Lower leg skin (tissue), 3 donors: ENCODE results near the gene MOXD1.

Experiments
- POLR2A ChIP-seq, 2 donors: fragments of 450-650 bp; IDR thresholded peaks; one replicate each; pipeline ENCODE4 v1.6.1; 2016 to 2017; ENCODE audit warnings: antibody characterized with exemption in 2 of 2, mild to moderate bottlenecking in 1 of 2, moderate library complexity in 1 of 2
- TF ChIP-seq, protein P1 (sequence below), 3 donors: fragments of 450-650 bp; IDR thresholded peaks; one replicate each; pipeline ENCODE4 v1.5.1; 2016; ENCODE audit warnings: antibody characterized with exemption in 3 of 3, mild to moderate bottlenecking in 3 of 3, moderate library complexity in 2 of 3

- TF ChIP-seq, protein P1, sequence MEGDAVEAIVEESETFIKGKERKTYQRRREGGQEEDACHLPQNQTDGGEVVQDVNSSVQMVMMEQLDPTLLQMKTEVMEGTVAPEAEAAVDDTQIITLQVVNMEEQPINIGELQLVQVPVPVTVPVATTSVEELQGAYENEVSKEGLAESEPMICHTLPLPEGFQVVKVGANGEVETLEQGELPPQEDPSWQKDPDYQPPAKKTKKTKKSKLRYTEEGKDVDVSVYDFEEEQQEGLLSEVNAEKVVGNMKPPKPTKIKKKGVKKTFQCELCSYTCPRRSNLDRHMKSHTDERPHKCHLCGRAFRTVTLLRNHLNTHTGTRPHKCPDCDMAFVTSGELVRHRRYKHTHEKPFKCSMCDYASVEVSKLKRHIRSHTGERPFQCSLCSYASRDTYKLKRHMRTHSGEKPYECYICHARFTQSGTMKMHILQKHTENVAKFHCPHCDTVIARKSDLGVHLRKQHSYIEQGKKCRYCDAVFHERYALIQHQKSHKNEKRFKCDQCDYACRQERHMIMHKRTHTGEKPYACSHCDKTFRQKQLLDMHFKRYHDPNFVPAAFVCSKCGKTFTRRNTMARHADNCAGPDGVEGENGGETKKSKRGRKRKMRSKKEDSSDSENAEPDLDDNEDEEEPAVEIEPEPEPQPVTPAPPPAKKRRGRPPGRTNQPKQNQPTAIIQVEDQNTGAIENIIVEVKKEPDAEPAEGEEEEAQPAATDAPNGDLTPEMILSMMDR (IDR thresholded peaks at IDR 0.05), result no peak
- no peak for TF ChIP-seq POLR2A (IDR thresholded peaks at IDR 0.05)
Measured at GRCh38 chr6:132270726-132271402, 130.4 kb downstream of the MOXD1 start.
